HG02798 (cell line): Measurements from ENCODE around the gene SST.

Experiments used
- ATAC-seq: cut with Tn5 transposase; IDR thresholded peaks from one replicate; pipeline ENCODE4 v1.9.1; 2021; ENCODE audit warnings: mild to moderate bottlenecking; ENCODE audit not compliant: unreplicated experiment, poor library complexity

SST gene

DNA sequence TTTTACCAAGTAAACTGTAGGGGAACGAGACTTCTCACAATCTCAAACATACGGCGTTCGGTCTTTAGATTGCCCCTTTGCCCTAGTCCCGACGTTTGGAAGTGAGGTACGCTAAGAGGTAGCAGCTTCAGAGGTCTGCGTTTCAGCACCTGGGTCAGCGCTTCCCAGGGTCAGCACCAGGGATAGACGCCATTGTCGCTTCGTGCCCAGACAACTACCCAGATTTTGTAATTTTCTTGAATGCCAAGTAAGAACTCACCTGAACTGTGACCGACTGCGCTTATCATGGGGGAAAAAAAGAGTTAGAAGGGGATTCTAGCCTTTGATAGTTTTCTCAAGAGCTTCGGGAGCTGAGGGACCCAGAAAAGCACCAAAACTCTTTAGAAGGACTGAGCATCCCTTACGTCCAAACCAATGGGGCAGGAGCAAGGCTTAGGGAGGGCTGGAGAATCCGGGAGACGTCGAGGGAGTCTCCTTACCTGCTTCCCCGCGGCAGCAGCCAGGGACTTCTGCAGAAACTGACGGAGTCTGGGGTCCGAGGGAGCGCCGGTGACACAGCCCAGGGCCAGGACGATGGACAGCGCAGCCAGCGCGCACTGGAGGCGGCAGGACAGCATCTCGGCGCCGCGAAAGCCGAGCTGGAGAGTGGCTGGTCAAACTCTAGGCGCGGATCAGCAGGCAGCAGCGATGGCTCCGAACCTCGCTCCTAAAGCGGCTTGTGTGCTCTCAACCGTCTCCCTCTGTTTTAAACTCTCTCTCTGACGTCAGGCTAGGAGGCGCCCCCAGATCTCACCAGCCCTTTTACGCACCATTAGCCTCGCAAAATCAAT lies at the start of gene SST:
TSS of gene SST (minus strand) at position 720 of the 830 bp plus-strand sequence. CDS start at position 617, 103 bp downstream.
- no peak for ATAC-seq

DNA sequence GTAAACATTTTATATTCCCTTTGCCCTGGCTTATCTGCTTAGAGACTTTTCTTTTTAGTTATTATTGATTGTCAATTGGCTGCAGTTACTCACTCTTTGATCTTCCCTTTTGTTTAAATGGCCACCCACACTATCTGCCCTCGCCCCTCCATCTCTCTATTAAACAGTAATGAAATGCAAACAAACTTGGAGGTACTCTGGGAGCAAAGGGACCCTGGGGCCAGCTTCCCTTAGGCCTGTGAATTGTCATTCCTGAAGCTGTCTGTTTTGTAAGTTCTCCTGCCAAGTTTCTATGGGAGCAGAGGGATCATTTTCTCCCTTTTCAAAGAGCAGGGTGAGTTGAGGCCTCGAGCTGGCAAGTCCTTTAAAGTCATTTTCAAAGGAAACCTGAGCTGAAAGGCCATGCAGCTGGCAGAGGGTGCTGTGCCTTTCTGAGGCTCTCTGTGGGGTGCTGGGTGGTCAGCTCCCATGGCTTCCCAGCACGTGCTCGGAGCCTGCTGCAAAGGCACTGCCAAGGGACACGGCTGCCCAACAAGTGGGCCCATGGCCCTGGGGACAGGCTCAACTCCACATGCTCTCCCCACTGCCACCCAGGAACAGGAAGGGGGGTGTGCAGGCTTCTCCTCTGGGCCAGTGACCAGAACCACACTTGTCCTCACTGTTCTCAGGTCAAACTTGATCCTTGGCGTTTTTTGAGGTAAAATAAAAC lies 49.6 kb upstream of the SST start:
- ATAC-seq, result no peak

DNA sequence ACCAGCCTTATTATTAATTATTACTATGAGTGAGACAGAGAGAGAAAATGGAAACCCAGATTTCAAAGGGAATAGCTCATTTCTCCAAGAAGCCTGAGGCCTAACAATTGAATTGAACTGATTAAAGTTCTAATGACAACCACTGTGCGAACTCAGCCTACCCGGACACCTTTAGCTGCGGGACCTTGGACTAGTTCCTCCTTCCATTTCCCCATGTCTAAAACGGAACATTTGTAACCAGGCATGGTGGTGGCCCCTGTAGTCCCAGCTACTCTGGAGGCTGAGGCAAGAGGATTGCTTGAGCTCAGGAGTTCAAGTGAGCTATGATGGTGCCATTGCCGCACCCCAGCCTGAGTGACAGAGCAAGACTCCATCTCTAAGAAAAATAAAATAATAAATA lies 48.6 kb upstream of the SST start:
- ATAC-seq, result no peak

DNA sequence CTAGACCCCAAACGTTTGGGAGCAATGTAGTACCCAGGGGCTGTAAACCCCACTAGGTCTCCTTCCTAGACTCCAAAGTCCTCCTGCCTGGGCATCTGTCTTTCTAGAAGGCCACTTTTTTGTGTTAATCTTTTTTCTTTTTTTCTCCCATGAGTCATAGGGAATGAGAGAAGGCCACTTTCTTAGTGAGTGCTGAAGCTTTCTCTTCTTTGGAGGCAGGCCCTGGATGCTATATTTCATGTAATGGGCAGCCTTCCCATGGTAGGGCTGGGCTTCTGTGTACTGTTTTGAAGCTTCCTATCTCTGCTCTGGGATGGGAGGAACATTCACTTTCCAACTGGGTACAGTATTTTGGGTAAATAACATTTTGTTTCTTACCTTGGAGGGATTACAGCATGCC lies 47.4 kb upstream of the SST start:
- ATAC-seq, result no peak

DNA sequence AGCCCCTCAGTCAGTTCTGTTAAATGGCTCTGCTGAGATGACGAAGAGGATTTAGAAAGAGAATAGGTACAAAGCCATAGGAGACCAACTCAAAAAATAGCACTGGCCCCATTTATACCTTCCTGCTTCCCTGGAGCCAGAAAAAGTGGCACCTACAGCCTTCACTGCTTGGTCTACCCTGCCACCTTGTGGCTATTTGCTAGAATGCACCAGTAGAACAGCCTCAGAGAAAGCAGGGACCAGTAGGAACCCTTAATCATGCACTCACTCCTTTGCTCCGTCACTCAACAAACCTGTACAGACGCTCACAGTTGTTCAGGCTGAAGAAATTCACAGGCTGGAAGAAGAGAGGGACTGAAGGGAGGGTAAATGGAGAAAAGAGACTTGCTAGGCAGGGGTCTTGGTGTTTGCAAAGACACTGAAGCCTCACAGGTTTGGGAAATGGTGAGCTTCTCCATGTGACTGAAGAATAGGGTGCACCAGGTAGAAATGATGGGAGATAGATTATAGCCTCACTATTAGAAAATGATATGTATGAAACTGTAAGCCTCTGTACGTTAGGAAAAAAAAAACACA lies 44.3 kb upstream of the SST start:
- ATAC-seq, result peak; percentile 91

DNA sequence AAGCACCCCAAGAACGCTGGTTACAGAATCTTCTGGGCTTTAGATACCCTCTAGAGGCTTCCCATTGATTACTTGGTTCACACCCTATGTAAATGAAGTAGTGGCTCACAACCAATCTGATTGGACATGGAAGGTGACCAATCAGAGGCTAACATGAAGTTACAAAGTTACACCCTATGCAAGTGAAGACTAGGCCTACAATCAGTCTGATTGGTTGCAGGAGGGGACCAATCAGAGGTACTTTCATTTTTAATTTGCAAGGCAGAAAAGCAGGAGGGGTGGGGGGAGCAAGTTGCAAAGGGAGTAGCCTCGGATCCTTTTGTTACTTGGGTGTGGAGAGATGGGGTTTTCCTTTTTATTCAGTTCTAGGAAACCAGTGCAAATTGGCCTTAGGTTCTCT lies 43.3 kb upstream of the SST start:
- no peak for ATAC-seq

DNA sequence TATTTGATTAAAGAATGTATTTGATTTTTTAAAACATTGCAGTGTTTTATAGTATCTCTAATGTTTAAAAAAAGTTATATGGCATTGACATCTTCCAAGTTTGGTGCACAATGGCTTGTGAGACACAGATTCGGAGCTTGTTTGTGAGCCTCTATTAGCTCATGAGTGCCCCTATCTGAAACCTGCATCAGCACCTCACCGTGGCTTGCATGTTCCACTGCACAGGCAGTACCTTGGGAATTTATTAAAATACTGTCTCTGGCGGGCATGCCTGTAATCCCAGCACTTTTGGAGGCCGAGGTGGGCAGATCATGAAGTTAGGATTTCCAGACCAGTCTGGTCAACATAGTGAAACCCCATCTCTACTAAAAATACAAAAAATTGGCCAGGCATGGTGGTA lies 39.0 kb upstream of the SST start:
- no peak for ATAC-seq

DNA sequence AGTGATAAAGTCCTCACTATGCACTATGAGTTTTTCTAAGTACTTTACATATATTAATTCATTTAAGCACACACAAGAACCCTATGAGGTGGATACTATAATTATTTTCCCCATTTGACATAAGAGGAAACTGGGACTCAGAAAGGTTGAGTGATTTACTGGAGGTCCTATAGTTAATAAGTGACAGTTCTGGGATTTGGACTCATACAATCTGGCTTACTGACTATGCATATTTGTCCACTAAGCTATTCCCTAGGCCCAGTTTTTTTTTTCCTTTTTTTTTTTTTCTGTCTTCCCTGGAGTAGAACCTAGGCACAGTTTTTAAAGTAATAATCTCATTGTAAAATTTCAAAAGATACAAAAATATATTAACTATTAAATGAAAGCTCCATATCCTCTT lies 38.5 kb upstream of the SST start:
- no peak for ATAC-seq

DNA sequence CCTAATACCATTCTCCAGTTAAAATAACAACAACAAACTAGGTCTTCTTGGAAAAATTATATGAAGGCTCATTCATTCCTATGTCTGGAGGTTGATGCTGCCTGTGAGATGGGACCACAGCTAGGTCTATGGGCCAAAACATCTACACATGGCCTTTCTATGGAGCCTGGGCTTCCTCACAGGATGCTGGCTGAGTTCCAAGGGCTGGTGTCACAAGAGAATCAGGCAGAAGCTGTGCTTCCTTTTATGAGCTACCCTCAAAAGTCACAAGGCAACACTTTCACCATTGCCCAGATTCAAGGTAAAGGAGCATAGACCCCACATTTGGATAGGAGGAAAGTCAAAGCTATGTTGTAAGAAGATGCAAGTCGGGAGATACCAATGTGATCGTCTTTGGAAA lies 36.8 kb upstream of the SST start:
- ATAC-seq, result no peak

DNA sequence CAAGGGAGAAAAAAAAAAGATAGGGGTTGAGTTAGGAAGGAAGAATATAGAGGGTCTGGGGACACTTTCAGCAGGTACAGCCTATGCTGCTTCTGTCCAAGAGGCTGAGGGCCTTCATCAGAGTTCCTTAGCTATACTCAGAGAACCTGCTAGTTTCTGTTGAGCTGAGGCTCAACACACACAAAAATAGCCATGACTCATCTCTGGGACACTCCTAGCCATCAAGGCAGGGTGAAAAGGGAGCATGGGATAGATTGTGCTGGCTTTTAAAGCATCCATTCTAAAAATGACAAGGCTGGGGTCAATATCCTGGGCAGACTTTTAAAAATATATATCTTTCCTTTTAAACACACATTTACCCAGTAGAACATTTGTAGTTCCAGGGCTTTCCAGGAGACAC lies 35.0 kb upstream of the SST start:
- ATAC-seq, result no peak

DNA sequence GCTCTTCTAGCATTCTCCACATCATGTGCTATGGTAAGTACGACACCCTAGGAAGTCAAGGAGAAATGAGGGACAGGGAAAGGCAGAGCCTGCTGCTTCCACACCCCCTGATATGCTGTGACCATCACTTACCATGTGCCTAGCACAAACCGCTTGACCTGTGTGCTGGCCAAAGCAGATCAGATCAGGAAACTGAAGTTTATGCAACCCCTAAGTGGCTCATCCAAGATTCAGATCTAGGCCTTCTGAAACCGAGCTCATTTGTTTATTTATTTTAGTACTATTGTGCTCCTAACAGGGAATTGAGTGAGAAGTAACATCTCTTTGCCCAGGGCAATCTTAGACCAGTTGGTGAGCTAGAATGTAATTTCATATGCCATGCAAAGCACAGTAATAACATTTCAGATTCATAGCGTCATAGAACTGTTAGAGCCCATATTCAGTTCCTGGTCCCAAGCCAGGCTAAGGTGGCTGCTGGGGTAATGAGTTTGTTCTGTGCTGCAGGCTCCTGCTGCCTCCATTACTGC lies 32.4 kb upstream of the SST start, which contains the start of gene RTP2:
TSS of gene RTP2 (minus strand) at position 51 of the 527 bp plus-strand sequence. CDS start 429 bp downstream, outside the sequence.
- no peak for ATAC-seq

DNA sequence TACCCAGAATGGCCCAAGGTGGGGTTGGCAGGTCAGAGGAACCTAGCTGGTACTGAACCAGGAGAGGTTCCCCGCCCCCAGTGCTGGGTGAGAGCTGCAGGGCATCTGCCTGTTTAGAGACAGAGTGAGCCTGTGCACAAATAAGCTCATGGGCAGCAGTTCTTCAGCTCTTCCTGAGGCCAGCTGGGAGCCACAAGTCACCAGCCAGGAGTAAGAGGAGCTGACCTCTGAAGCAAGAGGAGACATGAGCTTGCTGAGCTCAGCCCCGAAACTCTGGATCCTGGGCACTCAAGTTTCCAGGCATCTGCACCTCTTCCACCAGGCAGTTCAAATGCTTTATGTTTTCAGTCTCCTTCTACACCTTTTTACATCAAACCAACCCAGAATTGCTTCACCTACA lies 30.1 kb upstream of the SST start:
- ATAC-seq, result no peak

DNA sequence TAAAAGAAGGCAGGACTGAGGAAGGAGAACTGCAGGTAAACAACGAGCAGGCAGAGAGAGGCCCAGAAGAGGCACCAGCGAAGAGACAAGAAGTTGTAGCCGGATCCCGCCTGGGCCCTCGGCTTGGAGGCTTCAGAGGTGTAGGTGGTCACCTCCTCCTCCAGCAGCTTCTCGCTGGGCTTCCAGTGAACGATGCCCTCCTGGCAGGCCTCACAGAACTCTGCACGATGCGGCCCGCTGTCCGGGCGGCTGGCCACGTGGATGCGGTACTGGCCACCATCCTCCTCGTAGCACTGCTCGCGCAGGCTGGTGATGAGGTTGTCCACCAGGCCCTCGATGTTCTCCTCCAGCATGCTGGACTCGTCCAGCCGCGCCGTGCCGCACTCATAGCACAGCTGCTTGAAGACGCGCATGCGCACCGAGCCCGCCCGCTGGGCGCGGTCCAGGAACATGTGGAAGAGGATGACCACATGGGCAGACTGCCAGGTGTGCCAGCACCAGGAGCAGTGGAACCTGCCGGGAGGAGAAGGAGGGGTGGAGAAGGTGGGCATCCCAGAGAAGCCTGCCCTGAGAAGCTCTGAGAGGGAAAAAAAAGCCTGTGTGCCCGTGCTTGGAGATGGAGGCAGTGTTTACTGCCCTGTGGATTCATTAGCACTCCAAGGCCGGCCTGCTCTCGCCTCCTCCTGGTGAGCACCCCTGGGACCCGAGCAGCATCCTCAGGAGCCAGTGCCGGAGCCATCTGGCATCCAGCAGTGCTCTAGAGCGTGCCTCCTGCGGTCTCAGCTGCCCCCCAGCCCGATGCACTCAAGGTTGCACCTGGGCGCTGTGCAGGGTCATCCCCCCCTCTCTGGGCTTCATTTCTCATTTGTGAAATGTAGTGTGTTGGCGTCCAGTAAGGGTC lies 28.6 kb upstream of the SST start:
- no peak for ATAC-seq

DNA sequence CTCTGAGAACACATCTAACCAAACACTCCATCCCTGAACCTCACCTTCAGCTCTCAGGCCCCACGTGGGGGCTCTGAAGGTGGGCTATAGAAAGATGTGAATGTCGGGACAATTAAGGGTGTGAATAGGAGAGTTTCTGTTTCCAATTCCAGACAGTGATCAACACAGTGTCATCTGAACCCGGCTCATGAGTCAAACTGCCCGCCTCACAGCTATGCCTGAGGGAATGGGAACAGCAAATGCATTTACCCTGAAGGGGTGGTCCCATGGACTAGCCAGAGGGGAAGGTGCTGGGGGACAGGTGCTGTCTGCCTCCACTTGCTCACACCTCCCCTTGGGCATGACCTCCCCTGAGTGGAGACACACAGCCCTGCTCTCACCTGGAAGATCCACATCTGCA lies 25.8 kb upstream of the SST start:
- no peak for ATAC-seq

DNA sequence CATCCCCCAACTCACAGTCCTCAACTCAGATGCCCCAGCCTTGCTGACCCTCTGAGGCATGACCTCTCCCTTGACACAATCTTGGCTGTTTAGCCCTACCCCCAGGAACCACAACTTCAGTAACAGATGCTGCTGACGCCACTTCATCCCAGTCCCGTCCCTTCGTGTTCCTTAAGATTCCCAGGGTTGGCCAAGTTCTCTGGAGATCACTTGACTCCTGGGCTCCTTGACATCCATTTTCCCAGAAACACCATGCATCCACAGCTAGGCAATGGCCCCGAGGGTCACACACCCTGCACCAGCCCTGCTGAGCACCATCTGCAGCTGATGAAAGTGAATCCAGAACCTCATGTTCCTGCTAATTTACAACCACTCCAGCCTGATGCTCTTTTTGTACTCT lies 25.3 kb upstream of the SST start:
- no peak for ATAC-seq

DNA sequence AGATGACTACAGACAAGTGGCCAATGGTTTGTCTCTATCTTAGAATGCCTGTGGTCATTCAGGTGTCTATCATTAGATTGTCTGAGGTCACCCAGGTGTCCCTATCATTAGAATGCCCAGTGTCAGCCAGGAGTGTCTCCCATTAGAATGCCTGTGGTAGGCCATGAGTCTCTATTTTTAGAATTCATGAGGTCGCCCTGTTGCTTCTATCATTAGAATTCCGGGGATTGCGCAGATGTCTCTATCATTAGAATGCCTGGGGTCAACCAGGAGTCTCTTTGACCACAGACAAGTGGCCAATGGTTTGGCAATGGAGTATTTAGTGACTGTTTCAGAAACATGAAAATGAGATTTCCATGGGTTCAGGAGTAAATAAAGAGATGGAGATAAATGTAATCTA lies 24.6 kb upstream of the SST start:
- no peak for ATAC-seq

DNA sequence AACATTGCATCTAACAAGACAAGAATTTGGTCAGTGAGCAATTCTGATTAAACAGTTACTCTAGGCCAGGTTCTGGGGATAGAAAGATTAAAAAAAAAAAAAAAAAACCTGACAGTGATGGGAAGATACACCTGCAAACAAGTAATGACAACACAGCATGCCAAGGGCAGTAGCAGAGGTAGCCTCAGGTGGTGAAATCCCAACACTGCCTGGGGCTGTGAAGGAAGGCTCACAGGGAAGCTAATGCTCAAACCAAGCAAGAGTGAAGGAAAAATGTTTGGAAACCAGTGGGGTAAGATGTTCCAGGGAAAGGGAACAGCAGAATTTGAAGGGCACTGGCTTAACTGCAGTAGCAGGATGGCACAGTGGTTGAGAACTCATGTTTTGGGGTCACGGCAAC lies 23.2 kb upstream of the SST start:
- no peak for ATAC-seq

DNA sequence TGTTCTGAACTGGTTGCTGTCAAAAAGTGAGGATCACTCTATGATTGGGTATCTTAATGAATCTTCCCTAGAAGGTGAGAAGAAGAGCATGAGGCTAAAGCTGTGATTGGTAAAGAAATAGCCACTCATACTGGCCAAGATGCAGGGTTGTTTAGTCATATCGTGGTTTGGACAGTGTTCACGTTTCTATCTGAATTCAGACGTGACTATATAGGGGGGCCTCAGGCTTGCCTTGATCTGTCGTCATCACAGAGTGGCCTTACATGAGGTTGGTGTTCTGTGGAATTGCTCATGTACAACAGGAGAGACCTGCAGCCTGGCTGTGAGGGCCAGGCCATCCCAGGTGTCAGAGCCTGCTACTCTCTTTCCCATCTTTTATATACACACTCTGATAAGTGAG lies 19.8 kb upstream of the SST start:
- ATAC-seq, result no peak

DNA sequence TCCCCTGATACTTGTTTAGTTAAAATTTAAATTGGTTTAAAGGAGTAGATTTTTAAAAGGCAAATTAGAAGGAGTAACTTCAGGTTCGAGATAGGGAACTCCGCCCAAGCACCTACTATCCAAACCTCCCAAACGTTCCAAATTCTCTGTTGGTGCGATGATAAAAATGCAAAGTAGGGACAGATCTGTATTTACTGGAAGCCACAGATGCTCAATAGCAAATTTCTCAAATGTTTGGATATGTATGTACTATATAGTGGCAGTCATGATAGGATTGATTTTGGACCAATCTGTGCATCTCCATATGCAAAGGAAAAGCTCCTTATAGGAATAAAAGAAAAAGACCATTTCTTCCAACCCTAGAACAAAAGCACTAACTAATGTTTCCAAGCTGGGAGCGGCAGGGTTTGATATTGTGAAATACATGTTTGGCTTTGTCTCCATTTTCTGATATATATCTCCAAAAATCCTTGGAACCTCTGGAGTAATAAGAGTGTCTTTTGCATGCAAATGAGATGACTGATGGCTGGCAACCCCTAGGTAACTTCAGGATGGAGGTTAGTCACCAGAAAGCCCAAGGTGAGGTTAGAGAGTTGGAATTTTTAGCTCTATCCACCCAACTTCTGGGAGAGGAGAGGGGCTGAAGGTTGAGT lies 16.6 kb upstream of the SST start:
- no peak for ATAC-seq

DNA sequence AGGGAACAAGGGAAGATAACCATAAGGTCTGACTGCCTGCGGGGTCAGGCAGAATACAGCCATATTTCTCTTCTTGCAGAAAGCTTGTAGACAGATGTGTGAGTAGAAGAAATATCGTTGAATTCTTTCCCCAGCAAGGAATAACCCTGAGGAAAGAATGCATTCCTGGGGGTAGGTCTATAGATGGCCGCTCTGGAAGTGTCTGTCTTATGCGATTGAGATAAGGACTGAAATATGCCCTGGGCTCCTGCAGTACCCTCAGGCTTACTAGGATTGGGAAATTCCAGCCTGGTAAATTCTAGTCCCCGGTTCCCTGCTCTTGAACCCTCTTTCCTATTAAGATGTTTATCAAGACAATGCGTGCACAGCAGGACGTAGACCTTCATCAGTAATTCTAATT lies 15.8 kb upstream of the SST start:
- ATAC-seq, result no peak
